Endodermal cell (in vitro differentiated cells): ENCODE measurements around the gene MEF2A. TPM values are rescaled to one million over a fixed set of nuclear protein-coding genes. Genes with fewer than 3 reads are reported as not detected.
"Not testable (repeated sequence)": the region's sequence is repeated elsewhere in the genome, so short reads cannot be mapped to it uniquely, and the experiment has no call there.

Experiments used
- DNase-seq: peaks from one replicate; pipeline ENCODE4 v3.0.0-alpha.2; 2017
- H3K27ac ChIP-seq: 2 replicates; pipeline ENCODE4 v1.5.1; 2013; ENCODE audit warnings: mild to moderate bottlenecking, low read depth, low read length, moderate library complexity
- H3K27me3 ChIP-seq: 2 replicates; pipeline ENCODE4 v1.6.1; 2013; ENCODE audit warnings: mild to moderate bottlenecking, low read length, moderate library complexity; ENCODE audit not compliant: insufficient read depth, control insufficient read depth, poor library complexity, severe bottlenecking
- H3K36me3 ChIP-seq: 2 replicates; pipeline ENCODE4 v1.7.0; 2013; ENCODE audit warnings: mild to moderate bottlenecking, low read length, moderate library complexity; ENCODE audit not compliant: control insufficient read depth, insufficient read depth
- H3K4me1 ChIP-seq: one replicate; pipeline ENCODE4 v1.7.0; 2013; ENCODE audit warnings: low read length; ENCODE audit not compliant: control insufficient read depth, insufficient read depth
- H3K4me3 ChIP-seq: 2 replicates; pipeline ENCODE4 v1.5.1; 2013; ENCODE audit warnings: mild to moderate bottlenecking, low read length, moderate library complexity
- H3K9ac ChIP-seq: 2 replicates; pipeline ENCODE4 v1.6.1; 2013; ENCODE audit warnings: mild to moderate bottlenecking, low read length, moderate library complexity; ENCODE audit not compliant: poor library complexity, severe bottlenecking; ENCODE audit errors: extremely low read depth
- H3K9me3 ChIP-seq: 2 replicates; pipeline ENCODE4 v1.6.1; 2013; ENCODE audit warnings: mild to moderate bottlenecking, low read length, moderate library complexity; ENCODE audit not compliant: control insufficient read depth
- H3K27ac Mint-ChIP-seq: 2 replicates; pipeline ENCODE4 v1.8.0; 2020; ENCODE audit warnings: mixed read lengths
- H3K27me3 Mint-ChIP-seq: 2 replicates; pipeline ENCODE4 v1.8.0; 2021; ENCODE audit warnings: mild to moderate bottlenecking, mixed read lengths; ENCODE audit not compliant: insufficient read depth
- H3K36me3 Mint-ChIP-seq: 2 replicates; pipeline ENCODE4 v1.8.0; 2020; ENCODE audit warnings: low read depth, mixed read lengths
- H3K4me1 Mint-ChIP-seq: 2 replicates; pipeline ENCODE4 v1.8.0; 2020; ENCODE audit warnings: mixed read lengths
- H3K4me3 Mint-ChIP-seq: 2 replicates; pipeline ENCODE4 v1.8.0; 2020; ENCODE audit warnings: mild to moderate bottlenecking, moderate library complexity, mixed read lengths
- H3K9me3 Mint-ChIP-seq: 2 replicates; pipeline ENCODE4 v1.8.0; 2020; ENCODE audit warnings: mild to moderate bottlenecking, mixed read lengths
- WGBS, 2 experiments: methylation state at CpG; one replicate each; pipeline versions ENCODE4 v1.1.5 to v1.1.7; 2013; ENCODE audit warnings: missing lambda C conversion rate in 2 of 2, mixed read lengths in 1 of 2; ENCODE audit not compliant: insufficient coverage in 1 of 2, insufficient read length in 1 of 2; 5-methylcytosine and 5-hydroxymethylcytosine counted together
- total RNA-seq, 2 donors: library from RNA; stranded (reverse); fragmentation: NEBNext Ultra II Directional in 1 of 2; extraction: Animal tissue kit (Norgen Biotek cat#: 25700) in 1 of 2; gene quantifications; 2 replicates in 1 of 2; 3 replicates in 1 of 2; pipeline ENCODE4 v1.2.1, GENCODE V29; 2021
- TF ChIP-seq, protein P1 (sequence below): fragments of 200-600 bp; sonication (generic); conservative IDR thresholded peaks from 2 replicates; pipeline ENCODE4 v1.5.0; 2021; ENCODE audit warnings: antibody characterized with exemption, mild to moderate bottlenecking

MEF2A gene
- total RNA-seq, 2 donors from 2014 or later, result 23.5 to 28.6 TPM

DNA sequence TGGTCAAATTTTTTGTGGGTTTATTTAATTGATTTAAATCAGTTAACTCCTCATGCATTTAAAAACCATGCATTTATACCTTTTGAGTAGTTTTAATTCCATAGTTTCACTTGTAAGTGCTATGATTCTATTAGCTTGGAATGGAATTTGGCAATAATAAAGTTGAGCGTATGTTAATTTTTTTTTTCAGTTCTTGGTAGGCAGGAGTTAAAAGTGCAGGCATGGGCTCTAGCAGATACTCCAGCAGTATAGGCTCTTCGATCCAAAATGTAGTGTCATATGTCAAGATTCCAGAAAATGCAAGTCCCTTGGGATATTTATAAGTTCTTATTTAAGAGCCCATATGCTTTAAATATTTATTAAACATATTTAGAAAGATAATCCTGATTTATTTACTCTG lies 97.1 kb downstream of the MEF2A start:
- peaks cover 7% of the 10 kb centered on the region for H3K9me3 Mint-ChIP-seq
- Histone ChIP-seq H3K9ac (no peak overlapping the region), H3K27me3 (no peaks in the 10 kb centered on the region), H3K27ac (no peak overlapping the region), H3K4me3 (no peak overlapping the region), H3K9me3 (no peaks in the 10 kb centered on the region), H3K4me1 (no peaks in the 10 kb centered on the region), H3K36me3 (peaks cover 5% of the 10 kb centered on the region)
- no peaks in the 10 kb centered on the region for H3K27me3 Mint-ChIP-seq
- no peak overlapping the region for H3K27ac Mint-ChIP-seq
- H3K36me3 Mint-ChIP-seq, result peaks cover 19% of the 10 kb centered on the region
- 97 to 100% methylated on average over 1 to 2 of the region's 2 CpGs for WGBS, 2 experiments
- TF ChIP-seq, protein P1, sequence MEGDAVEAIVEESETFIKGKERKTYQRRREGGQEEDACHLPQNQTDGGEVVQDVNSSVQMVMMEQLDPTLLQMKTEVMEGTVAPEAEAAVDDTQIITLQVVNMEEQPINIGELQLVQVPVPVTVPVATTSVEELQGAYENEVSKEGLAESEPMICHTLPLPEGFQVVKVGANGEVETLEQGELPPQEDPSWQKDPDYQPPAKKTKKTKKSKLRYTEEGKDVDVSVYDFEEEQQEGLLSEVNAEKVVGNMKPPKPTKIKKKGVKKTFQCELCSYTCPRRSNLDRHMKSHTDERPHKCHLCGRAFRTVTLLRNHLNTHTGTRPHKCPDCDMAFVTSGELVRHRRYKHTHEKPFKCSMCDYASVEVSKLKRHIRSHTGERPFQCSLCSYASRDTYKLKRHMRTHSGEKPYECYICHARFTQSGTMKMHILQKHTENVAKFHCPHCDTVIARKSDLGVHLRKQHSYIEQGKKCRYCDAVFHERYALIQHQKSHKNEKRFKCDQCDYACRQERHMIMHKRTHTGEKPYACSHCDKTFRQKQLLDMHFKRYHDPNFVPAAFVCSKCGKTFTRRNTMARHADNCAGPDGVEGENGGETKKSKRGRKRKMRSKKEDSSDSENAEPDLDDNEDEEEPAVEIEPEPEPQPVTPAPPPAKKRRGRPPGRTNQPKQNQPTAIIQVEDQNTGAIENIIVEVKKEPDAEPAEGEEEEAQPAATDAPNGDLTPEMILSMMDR, result no peak
- H3K4me1 Mint-ChIP-seq, result no peaks in the 10 kb centered on the region
- no peak overlapping the region for H3K4me3 Mint-ChIP-seq
- DNase-seq, result no peak

DNA sequence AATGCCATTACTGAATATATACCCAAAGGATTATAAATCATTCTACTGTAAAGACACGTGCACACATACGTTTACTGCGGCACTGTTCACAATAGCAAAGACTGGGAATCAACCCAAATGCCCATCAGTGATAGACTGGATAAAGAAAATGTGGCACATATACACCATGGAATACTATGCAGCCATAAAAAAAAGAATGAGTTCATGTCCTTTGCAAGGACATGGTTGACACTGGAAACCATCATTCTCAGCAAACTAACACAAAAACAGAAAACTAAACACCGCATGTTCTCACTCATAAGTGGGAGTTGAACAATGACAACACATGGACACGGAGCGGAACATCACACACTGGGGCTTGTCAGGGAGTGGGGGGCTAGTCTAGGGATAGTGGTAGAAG lies 100.3 kb downstream of the MEF2A start:
- H3K4me1 Mint-ChIP-seq, H3K27me3 Mint-ChIP-seq, H3K4me1 ChIP-seq, H3K27me3 ChIP-seq, H3K9me3 ChIP-seq, H3K9ac ChIP-seq, H3K27ac Mint-ChIP-seq, H3K4me3 Mint-ChIP-seq, DNase-seq, H3K4me3 ChIP-seq, H3K27ac ChIP-seq, H3K9me3 Mint-ChIP-seq, H3K36me3 ChIP-seq: not testable (repeated sequence)
- peaks cover 21% of the 10 kb centered on the region for H3K36me3 Mint-ChIP-seq
- WGBS, 2 experiments, result 94% methylated on average over 5 to 6 of the region's 6 CpGs

DNA sequence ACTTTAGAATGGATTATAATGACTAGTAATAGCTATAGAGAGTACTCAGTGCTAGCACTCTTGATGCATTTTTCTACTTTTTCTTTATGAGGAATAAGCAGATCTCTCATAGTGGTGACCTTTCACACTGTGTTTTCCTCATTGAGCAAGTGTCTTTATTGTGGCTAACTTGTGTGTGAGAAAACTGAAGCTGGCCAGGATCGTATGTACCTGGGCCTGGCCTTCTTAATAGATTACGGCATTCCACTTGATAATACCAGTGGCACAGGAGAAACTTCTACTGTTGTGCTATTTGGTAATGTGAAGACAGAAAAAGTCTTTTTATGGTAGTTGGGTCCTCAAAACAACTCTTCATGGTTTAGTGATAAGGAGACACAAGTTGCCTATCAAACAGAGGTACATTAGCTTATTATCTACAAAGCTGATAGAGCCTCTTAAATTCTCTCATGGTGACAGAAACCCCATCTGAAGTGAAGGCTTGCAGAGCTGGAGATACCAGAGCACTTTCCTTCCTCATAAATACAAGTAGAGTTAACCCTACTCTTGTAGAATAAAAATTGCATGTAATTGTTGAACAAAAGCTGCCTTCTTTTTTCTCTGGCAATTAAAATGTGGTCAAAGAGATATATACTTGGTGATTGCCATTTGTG lies 102.9 kb downstream of the MEF2A start:
- Mint-ChIP-seq H3K27me3 (no peaks in the 10 kb centered on the region), H3K9me3 (peaks cover 7% of the 10 kb centered on the region), H3K36me3 (peaks cover 23% of the 10 kb centered on the region), H3K4me3 (no peak overlapping the region), H3K4me1 (peaks cover 7% of the 10 kb centered on the region), H3K27ac (no peak overlapping the region)
- Histone ChIP-seq H3K36me3 (peaks cover 25% of the 10 kb centered on the region), H3K9ac (no peak overlapping the region), H3K27me3 (no peaks in the 10 kb centered on the region), H3K4me3 (no peak overlapping the region), H3K4me1 (no peaks in the 10 kb centered on the region), H3K9me3 (no peaks in the 10 kb centered on the region), H3K27ac (no peak overlapping the region)
- no peak for DNase-seq
- WGBS, 2 experiments, result 88 to 91% methylated on average over 2 of the region's 2 CpGs
- TF ChIP-seq, protein P1, result no peak

DNA sequence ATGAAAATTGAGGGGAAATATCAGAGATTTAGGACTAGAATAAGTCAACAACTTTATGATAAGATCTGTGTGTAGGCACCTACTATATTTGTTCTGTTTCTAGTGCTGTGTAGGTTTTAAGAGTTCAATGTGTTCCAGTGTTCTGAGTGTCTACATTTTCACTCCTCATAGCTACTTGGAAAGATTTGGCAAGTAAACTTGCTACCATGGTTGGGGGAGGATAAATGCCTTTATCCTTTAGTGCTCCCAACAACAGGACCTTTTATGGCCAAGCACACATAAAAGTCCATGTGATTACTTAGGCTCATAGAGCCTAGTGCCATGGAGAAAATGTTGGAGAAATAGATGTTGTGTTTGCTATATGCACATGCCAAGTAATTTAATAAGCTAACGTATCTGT lies 103.5 kb downstream of the MEF2A start:
- no peak for DNase-seq
- H3K27me3 Mint-ChIP-seq, result no peaks in the 10 kb centered on the region
- H3K4me1 Mint-ChIP-seq, result peaks cover 7% of the 10 kb centered on the region
- TF ChIP-seq, protein P1, result no peak
- Histone ChIP-seq H3K36me3 (peaks cover 27% of the 10 kb centered on the region), H3K4me3 (no peak overlapping the region), H3K27me3 (no peaks in the 10 kb centered on the region), H3K4me1 (no peaks in the 10 kb centered on the region), H3K27ac (no peak overlapping the region), H3K9ac (no peak overlapping the region), H3K9me3 (no peaks in the 10 kb centered on the region)
- peaks cover 7% of the 10 kb centered on the region for H3K9me3 Mint-ChIP-seq
- WGBS, 2 experiments, result 89% methylated on average over 1 of the region's 1 CpG; no CpG with 5 or more reads in 1 of the 2 experiments
- no peak overlapping the region for H3K27ac Mint-ChIP-seq
- no peak overlapping the region for H3K4me3 Mint-ChIP-seq
- H3K36me3 Mint-ChIP-seq, result peaks cover 20% of the 10 kb centered on the region
